IPS-18a (cell line): Measurements from ENCODE around the gene CRTC2.
"Not testable (repeated sequence)": the region's sequence is repeated elsewhere in the genome, so short reads cannot be mapped to it uniquely, and the experiment has no call there.

Experiments
- H3K27ac ChIP-seq: one replicate; pipeline ENCODE4 v1.5.1; 2013; ENCODE audit warnings: low read length
- H3K27me3 ChIP-seq: one replicate; pipeline ENCODE4 v1.6.1; 2013; ENCODE audit warnings: mild to moderate bottlenecking, low read length; ENCODE audit not compliant: control insufficient read depth, insufficient read depth
- H3K36me3 ChIP-seq: one replicate; pipeline ENCODE4 v1.6.1; 2013; ENCODE audit warnings: low read depth, low read length; ENCODE audit not compliant: control insufficient read depth
- H3K4me1 ChIP-seq: one replicate; pipeline ENCODE4 v1.6.1; 2013; ENCODE audit warnings: low read depth, low read length; ENCODE audit not compliant: control insufficient read depth
- H3K4me3 ChIP-seq: one replicate; pipeline ENCODE4 v1.5.1; 2013; ENCODE audit warnings: low read length
- H3K9ac ChIP-seq: one replicate; pipeline ENCODE4 v1.6.1; 2013; ENCODE audit warnings: mild to moderate bottlenecking, low read length, moderate library complexity
- H3K9me3 ChIP-seq: one replicate; pipeline ENCODE4 v1.6.1; 2013; ENCODE audit warnings: low read depth, low read length; ENCODE audit not compliant: control insufficient read depth

The CRTC2 gene

GRCh38 chr1:153921080-153921802 is 37.2 kb downstream of the CRTC2 start:
- peak overlapping the region; percentile 96 for H3K9ac ChIP-seq
- H3K27me3 ChIP-seq = no peaks in the 10 kb centered on the region
- peak overlapping the region; percentile 78 for H3K27ac ChIP-seq
- peaks cover 15% of the 10 kb centered on the region for H3K4me1 ChIP-seq
- no peaks in the 10 kb centered on the region for H3K9me3 ChIP-seq
- H3K4me3 ChIP-seq = peak overlapping the region; percentile 98
- peaks cover 5% of the 10 kb centered on the region for H3K36me3 ChIP-seq

GRCh38 chr1:153919876-153920852 is 38.2 kb downstream of the CRTC2 start:
- H3K9me3 ChIP-seq = no peaks in the 10 kb centered on the region
- H3K4me3 ChIP-seq = peak overlapping the region; percentile 98
- H3K9ac ChIP-seq = no peak overlapping the region
- H3K27me3 ChIP-seq = no peaks in the 10 kb centered on the region
- H3K27ac ChIP-seq = no peak overlapping the region
- peaks cover 15% of the 10 kb centered on the region for H3K4me1 ChIP-seq
- H3K36me3 ChIP-seq = peaks cover 9% of the 10 kb centered on the region

GRCh38 chr1:153916297-153916696 is 42.1 kb downstream of the CRTC2 start:
- Histone ChIP-seq H3K4me3 (no peak overlapping the region), H3K9me3 (no peaks in the 10 kb centered on the region), H3K36me3 (peaks cover 9% of the 10 kb centered on the region), H3K27ac (no peak overlapping the region), H3K4me1 (peaks cover 12% of the 10 kb centered on the region), H3K9ac (no peak overlapping the region), H3K27me3 (no peaks in the 10 kb centered on the region)

- no peaks in the 10 kb centered on the region for H3K27me3 ChIP-seq
These were observed 46.1 kb downstream of the CRTC2 start for GRCh38 chr1:153912349-153912748.

GRCh38 chr1:153910560-153910959 is 47.9 kb downstream of the CRTC2 start:
- H3K9ac ChIP-seq, H3K9me3 ChIP-seq, H3K36me3 ChIP-seq, H3K4me3 ChIP-seq, H3K27me3 ChIP-seq, H3K27ac ChIP-seq, H3K4me1 ChIP-seq: not testable (repeated sequence)

More at GRCh38 chr1:153912349-153912748, 46.1 kb downstream of the CRTC2 start:
- Histone ChIP-seq H3K36me3 (peaks cover 4% of the 10 kb centered on the region), H3K4me1 (no peaks in the 10 kb centered on the region), H3K9me3 (no peaks in the 10 kb centered on the region), H3K4me3 (no peak overlapping the region), H3K9ac (no peak overlapping the region), H3K27ac (no peak overlapping the region)

GRCh38 chr1:153908071-153908470 is 50.3 kb downstream of the CRTC2 start:
- H3K36me3 ChIP-seq = no peaks in the 10 kb centered on the region
- H3K4me3 ChIP-seq = no peak overlapping the region
- H3K4me1 ChIP-seq = no peaks in the 10 kb centered on the region
- H3K27me3 ChIP-seq = no peaks in the 10 kb centered on the region
- H3K9ac ChIP-seq = no peak overlapping the region
- H3K27ac ChIP-seq = no peak overlapping the region
- no peaks in the 10 kb centered on the region for H3K9me3 ChIP-seq

- no peaks in the 10 kb centered on the region for H3K9me3 ChIP-seq
- H3K36me3 ChIP-seq = no peaks in the 10 kb centered on the region
- no peak overlapping the region for H3K4me3 ChIP-seq
- no peaks in the 10 kb centered on the region for H3K27me3 ChIP-seq
- no peaks in the 10 kb centered on the region for H3K4me1 ChIP-seq
- H3K9ac ChIP-seq = no peak overlapping the region
- H3K27ac ChIP-seq = no peak overlapping the region
These were observed 51.3 kb downstream of the CRTC2 start for GRCh38 chr1:153907134-153907533.

- Histone ChIP-seq H3K4me1 (no peaks in the 10 kb centered on the region), H3K27me3 (no peaks in the 10 kb centered on the region), H3K27ac (no peak overlapping the region), H3K9me3 (no peaks in the 10 kb centered on the region), H3K9ac (no peak overlapping the region), H3K4me3 (no peak overlapping the region), H3K36me3 (no peaks in the 10 kb centered on the region)
These were observed 52.0 kb downstream of the CRTC2 start for GRCh38 chr1:153906396-153906795.

GRCh38 chr1:153905908-153906307 is 52.5 kb downstream of the CRTC2 start:
- H3K27me3 ChIP-seq, H3K36me3 ChIP-seq, H3K4me3 ChIP-seq, H3K4me1 ChIP-seq, H3K9ac ChIP-seq, H3K27ac ChIP-seq, H3K9me3 ChIP-seq: not testable (repeated sequence)

- Histone ChIP-seq H3K36me3 (no peaks in the 10 kb centered on the region), H3K9ac (no peak overlapping the region), H3K4me1 (no peaks in the 10 kb centered on the region), H3K27me3 (no peaks in the 10 kb centered on the region), H3K9me3 (no peaks in the 10 kb centered on the region), H3K4me3 (no peak overlapping the region), H3K27ac (no peak overlapping the region)
These were observed 54.5 kb downstream of the CRTC2 start for GRCh38 chr1:153903841-153904455.

- Histone ChIP-seq H3K36me3 (no peaks in the 10 kb centered on the region), H3K27me3 (no peaks in the 10 kb centered on the region), H3K9ac (no peak overlapping the region), H3K4me3 (no peak overlapping the region), H3K27ac (no peak overlapping the region), H3K9me3 (no peaks in the 10 kb centered on the region), H3K4me1 (no peaks in the 10 kb centered on the region)
These were observed 58.9 kb downstream of the CRTC2 start for GRCh38 chr1:153899509-153899908.
